Kidney capillary endothelial cell (primary cell): Measurements from ENCODE around the gene TRMT44.
"Not testable (repeated sequence)": the region's sequence is repeated elsewhere in the genome, so short reads cannot be mapped to it uniquely, and the experiment has no call there.

Experiments
- DNase-seq: peaks from one replicate; pipeline ENCODE4 v3.0.0-alpha.2; 2018; ENCODE audit warnings: low spot score

The TRMT44 gene

DNA sequence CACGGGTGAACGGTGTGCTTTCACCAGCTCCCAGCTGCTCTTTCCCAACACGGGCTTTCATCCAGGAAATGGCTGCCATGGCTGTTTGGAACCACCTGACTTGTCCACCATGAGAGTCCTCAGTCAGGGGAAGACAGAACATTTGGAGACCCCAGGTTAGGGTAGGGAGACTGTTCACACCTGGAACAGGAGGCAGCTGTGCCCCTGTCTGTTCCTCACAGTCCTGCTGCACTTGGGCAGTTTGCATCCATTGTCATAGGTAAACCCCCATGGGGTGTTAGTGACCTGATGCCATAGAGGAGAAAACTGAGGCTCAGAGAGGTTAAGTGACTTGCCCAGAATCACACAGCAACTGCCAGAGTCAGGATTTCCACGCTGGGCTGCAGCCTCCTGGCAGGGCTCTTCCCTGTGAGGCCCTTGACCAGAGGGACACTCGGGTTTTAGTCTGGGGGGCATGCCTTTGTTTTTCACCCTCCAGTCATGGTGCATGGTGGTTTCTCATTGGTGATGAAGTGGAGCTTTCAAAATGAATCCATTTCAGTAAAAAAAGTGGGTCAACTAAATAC is 54.5 kb downstream of the TRMT44 start:
- no peak for DNase-seq

DNA sequence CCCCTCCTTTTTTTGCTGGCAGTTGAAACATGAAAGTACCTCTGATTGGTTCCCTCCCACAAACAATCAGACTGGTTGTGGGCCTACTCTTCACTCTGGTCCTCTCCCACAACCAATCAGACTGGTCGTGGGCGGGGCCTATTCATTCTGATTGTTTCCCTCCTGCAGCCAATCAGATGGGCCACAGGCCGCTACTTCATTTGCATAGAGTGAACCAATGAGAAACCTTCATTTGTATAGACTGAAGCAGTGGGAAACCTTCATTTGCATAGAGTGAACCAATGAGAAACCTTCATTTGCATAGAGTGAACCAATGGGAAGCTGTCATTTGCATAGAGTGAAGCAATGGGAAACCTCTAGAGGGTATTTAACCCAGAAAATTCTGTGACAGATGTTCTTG is 55.2 kb downstream of the TRMT44 start:
- no peak for DNase-seq

DNA sequence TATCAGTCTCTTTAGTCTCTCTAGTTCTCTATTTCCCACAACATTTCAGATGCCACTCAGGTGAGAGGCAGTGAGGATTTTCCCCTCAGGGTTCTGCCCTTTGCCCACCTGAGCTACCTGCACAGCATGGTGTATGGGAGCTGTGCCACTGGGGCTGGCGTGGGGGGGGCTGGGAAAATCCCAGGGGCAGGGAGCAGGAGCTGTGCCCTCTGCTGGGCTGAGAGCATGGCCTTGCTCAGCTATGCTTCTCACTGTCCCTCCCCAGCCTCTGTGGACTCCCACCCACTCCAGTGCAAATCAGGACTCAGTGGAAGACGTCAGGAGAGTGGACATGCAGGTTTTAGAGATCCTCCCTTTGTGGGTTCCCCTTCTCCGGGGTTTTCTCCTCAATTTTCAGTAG is 57.2 kb downstream of the TRMT44 start:
- DNase-seq, result no peak

DNA sequence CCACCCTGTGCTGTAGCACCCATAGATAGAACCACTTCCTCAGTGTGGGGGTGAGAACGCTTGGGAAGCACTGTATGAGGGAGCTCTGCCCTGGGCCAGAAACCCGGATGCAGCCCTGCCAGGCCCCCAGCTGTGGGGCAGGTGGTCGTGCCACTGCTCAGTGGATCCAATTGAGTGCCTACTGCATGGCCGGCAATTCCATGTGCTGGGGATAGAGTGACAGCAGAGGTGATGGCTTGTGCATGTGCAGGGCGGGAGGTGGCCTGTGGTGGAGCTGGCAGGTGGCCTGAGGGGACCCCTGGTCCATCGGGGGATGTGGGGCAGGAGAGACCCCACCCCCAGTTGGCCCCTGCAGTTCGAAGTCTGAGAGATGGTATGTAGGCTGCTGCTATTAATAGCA is 60.4 kb downstream of the TRMT44 start:
- DNase-seq, result no peak

DNA sequence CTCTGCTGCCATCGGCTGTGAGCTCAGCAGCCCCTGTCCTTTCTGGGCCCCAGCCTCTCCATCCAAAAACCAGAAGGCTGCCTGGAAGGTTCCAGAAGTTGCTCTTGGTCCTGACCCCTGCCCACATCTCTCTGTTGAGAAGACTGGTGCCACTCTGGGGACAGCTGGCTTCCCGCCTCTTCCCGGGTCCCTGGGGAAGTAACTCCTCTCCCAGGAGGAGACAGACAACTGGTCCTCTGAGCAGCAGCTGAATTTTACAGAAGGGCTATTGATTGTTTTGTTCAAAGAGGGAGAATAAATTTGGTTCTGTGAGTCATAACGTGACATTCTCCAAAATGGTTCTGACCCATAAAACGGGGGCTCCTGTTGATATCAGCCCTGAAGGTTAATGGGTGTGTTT is 61.2 kb downstream of the TRMT44 start:
- DNase-seq, result no peak

DNA sequence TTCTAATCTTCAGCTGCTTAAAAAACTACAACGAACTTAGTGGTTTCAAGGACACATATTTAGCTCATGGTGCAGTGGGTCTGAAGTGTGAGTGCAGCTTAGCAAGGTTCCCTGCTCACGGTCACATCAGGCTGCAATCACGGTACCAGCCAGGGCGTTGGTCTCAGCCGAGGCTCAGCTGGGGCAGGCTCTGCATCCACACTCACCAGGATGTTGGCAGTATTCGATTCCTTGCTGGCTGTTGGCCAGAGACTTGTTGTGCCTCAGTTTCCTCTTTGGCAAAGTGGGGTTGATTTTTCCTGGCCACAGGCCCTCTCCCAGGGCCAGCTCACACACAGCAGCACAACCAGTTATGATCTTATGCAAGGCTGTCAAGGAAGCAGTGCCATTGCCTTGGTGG is 61.8 kb downstream of the TRMT44 start:
- DNase-seq, result no peak

DNA sequence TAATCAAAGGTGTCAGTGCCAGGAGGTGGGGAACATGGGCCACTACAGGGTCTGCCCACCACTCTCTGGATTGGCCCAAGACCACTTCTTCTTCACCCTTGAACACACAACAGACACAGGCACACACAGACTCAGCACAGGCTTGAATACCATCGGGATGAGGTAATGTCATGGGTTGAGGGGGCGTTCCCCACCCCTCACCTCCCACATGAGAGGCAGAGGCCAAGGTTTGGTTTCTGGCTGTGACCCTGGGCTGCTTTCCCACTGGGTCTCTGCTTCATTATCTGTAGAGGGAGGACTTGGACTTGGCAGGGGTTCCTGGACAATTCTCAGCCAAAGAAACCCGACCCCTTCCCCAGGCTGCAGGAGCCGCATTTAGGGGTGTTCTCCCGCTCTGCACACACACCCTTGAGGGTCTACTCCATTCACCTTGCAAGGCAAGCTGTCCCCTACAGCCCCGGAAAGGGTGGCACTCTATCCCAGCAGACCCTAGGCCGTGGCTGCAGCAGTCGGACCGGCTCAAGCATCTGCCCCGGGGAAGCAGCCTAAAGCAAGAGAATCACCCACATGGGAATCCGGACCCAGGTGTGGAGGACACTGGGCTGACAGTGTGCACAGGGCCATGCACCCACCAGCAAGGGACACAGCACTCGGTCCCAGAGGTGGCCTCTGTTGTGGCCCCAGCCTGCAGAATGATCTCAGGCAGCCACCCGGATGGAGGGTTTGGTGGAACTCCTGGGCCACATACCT is 62.4 kb downstream of the TRMT44 start:
- DNase-seq, result no peak

DNA sequence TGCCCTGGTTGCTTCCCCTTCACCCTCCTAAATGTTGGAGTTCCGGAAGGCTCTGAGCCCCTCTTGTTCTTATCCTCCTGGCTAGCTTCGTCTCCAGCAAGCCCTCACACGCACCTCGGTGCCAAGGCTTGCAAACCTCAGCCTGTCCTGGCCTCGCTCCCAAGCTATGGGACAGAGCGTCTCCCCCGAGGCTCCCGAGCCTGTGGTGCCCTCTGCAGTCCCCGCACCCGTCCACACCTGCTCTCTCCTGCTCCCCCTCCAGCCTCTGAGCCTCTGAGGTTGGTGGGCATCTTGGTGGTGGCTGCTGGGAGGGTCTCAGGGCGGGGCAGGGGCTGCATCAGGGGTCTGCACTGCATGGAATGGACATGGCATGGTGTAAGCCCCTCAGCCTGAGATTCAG is 63.2 kb downstream of the TRMT44 start:
- DNase-seq, result no peak

DNA sequence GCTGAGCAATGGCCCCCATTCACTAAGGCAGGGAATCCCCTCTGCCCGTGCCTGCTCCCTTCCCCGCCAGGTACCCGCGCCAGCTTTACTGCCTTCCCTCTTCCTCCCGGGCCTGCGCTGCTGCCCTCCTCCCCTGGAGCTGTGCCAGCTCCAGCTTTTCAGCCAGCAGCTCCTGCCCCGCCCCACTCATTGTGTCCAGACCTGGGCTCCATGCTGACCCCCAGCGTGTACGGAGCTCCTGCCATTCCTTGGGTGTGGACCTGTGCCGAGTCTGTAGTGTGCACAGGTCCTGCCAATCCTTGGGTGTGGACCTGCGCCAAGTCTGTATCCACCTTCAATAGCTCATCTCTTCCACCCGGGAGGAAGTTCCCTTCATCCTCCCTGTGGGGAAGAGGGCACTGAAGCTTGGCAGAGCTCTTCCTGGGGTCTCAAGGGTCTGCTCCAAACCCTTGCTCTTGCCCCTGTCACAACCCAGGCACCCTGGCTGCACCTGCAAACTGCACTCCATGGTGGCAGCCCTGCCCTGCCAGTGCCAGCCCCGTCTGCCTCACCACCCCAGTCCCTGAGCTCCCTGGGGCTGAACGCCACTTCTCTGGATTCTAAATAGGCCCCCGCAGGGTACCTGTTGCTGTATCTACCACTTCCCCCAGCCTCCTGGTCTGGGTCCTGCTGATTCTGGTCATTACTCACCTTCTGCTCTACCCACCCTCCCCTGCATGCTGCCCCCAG is 63.9 kb downstream of the TRMT44 start:
- DNase-seq, result no peak

DNA sequence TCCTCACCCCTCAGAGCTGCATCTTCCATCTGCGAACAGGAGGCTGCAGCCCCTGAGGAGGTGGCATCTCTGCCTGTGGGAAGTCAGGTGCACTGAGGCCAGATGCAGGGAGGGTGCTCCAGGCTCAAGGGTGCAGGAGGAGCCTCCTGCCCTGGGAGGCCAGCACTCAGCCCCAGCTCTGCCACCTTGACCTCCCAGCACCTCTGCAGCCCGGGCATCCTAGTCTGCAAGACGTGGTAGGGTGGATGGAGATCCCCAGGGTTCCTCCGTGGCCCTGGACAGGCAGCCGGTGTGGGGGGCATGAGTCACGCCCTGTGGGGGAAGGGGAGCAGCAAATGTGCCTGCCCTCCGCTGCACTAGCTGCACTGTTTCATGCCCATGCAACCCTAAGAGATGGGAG is 64.7 kb downstream of the TRMT44 start:
- DNase-seq, result no peak

DNA sequence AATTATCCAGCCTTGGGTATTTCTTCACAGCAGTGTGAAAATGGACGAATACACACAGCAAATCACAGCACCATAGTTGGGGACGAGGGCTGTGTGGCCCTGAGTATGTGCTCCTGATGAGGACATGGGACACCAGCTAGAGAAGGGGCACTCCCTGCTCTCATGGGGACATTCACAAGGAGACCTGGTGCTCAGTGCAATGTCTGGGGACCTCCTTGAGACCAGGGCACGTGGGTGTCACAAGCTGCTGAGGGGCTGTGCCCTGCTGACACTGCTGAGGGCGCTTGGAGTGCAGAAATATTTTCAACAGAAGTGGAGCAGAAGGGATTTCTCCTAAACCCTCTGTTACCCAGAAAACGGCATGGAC is 65.4 kb downstream of the TRMT44 start:
- DNase-seq, result no peak

DNA sequence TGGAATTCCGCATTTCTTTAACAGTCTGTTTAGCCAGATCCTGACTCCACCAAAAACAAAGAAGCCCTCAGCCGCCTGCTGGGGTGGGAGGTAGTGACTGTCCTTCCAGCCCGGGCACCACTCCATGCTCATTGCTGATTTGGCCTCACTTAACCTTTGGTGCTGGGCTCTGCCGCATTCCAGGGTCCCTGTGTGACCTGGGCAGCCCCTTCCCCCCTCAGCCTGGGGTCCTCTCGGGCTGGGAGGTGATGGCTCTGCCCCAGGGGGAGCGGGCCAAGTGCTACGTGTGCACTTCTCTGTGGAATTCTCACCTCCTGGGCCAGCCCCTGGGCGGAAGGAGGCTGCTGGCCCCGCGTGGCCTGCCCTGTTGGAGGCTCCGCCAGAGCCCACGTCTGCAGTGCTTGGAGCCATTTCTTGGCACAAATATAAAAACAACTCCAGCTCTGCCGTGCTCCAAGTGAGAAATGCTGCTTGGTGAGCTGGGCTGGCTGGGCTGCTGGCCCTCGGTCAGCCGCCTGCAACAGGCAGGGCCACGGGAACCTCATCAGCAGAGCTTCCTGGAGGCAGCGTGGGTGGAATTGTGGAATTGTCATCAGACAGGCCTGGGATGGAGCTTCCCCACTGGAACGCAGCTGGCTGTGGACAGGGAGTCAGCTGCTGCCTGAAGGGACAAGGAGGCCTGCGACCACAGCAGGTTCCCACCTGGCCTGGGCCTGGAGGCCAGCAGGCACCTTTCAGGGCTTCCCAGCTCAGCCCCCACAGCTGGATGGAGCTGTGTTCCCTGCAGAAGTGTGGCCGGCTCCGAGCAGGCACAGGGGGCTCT is 66.0 kb downstream of the TRMT44 start:
- no peak for DNase-seq

DNA sequence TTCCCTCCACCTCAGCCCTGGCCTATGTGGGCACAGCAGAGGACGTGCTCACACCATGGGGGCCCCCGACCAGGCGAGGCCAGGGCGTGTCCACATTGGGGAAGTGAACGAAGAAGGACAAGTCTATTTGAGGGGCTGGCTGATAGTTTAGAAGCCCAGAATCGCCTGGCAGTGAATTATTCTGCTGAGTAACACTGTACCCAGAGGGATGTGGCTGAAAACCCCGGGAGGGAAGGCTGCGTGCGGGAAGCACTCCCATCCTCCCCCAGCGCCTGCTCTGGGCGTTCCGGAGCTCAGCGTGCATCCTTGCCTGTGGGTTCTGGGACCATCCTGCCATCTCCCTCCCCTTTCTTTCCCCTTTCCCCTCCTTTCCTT is 66.6 kb downstream of the TRMT44 start:
- DNase-seq, result no peak

DNA sequence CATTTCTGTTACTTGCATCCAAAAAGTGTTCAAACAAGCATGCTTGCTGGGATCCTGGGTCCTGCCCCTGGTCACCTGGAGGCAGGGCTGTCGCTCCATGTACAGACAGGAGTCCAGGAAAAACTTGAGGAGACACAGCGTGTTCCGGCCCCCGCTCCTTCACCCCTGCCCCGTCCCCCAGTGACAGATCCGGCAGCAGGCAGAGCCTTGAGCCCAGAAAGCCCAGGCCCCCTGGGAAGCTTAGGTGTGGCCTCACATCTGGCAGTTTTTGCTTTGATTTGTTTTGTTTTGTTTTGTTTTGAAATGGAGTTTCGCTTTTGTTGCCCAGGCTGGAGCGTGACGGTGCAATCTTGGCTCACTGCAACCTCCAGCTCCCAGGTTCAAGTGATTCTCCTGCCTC is 67.0 kb downstream of the TRMT44 start:
- no peak for DNase-seq

DNA sequence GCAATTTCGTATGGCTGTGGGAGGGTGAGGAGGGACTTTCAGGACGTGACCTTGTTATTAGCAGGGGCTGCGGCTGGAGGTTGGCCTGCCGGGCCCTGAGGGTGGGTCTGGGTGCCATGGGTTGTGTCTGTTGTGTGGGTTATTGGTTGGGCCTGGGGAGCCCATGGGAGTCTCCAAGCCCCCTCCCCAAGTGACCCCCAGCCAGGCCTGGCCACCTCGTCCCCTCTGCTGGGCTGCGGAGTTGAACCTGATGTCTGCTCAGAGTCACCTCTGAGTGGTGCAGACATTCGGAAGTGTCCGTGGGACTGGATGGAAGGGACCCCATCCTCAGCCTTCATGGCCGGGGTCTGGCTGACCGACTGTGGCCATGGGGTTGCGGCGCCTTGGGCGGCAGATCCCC is 67.7 kb downstream of the TRMT44 start:
- DNase-seq, result no peak

DNA sequence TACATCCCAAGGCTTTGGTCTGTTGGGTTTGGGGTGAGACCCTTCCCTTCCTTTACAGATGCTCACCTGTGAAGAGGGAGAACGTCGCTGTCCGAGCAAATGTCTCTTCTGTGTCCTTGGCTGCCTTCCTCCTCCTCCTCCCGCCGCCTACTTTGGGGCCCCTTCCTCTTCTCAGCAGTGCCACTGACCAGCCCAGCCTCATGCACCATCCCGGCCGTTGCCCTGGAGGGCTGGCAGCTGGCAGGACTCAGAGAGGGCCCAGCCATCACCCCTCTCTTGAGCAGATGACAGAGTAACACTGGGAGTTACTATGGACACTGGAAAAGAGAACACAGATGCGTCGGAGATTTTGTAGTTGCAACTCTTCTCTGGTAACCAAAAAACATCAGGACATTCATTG is 68.2 kb downstream of the TRMT44 start:
- no peak for DNase-seq

DNA sequence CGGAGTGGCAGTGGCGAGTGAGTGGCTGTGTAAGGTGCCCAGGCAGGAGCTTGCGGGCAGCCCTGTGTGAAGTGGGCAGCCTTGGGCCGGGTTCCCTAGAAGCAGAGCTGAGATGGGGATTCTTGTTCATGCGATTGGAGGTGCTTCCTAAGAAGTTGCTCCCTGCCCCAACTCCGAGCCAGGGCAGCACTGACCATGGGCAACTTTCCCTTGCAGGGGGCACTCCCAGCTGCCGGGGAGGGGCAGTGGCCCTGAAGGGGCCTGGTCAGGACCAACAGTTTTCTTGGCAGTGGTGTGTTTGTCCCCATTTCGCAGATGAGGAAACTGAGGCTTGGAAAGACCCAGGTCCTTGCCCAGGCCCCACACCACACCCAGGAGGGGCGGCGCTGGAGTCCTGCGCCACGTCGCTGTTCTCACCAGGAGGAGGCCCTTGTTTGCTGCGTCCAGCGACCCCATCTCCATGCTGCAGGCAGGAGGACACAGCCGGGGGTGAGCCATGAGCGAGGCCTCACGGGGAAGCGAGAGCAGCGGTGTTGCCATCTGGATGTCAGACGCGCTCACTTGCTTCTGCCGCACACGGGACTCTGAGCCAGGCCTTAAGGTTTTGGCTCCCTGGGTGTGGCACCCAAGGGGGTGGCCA is 68.9 kb downstream of the TRMT44 start:
- no peak for DNase-seq

DNA sequence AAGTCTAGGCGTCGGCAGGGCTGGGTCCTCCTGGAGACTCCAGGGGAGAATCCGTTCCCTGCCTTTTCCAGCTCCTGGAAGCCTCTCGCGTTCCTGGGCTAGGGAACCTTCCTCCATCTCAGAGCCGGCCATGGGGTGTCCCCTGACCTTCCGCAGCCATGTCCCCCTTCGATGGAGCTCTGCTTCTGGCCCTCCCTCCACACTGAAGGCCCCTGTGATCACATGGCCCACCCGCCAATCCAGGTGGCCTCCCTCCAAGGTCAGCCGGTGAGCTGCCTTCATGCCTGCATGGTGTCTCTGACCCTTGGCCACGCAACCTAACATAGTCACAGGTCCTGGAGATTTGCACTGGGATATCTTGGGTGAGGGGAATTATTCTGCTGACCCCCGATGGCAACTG is 69.6 kb downstream of the TRMT44 start:
- DNase-seq, result no peak

DNA sequence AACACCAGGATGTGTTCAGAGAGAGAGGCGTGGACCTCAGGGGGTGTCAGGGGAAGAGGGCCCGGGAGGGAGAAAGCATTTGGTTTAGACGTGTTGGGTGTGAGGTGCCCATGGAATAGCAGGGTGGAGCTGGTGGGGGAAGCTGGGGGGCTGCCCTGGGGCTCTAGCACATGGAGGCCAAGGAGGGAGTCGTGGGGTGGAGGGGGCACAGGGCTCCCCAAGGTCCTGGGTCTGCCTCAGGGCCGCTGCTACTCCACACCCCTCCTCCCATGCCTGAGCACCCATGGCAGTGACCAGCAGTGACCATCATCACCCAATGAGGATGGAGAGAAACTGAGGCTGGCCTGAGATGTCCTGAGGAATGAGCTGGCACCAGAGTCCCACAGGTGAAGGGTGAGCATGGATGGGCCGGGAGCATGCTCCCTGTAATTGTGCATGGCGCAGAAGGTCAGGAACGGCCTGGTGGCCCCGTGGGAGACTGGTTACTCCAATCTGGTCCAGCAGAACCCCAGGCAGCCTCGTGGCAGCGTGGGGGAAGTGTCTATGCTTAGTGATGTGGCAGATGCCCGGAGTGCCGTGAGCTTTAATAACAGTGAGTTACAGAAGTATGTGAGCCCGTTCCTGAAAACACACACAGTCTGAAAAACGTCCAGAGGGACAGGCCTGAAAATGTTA is 70.2 kb downstream of the TRMT44 start:
- DNase-seq, result no peak

DNA sequence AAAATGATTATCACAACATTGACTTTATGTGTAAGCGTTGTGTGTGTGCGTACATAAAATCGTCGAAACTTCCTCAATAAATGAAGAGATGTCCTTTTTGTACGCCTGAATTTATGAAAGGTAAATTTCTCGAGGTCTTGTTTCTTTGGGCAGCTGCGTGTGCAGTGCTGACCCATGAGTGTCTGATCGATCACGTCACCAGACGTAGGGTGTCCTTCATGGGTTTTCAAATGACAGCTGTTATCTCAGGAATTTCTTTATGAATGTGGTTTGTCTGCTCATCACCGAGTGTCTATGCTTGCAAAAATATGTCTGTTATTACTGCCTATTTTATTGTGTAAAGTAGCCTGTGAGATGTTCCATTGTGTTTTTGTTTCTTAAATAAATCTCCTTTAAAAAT is 71.9 kb downstream of the TRMT44 start:
- DNase-seq, result no peak

DNA sequence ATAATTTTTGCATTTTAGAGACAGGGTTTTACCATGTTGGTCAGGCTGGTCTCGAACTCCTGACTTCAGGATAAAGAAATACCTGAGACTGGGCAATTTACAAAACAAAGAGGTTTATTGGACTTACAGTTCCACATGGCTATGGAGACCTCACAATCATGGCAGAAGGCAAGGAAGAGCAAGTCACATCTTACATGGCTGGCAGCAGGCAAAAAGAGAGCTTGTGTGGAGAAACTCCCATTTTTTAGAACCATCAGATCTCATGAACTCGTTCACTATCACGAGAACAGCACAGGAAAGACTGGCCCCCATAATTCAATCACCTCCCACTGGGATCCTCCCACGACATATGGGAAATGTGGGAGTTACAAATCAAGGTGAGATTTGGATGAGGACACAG is 72.5 kb downstream of the TRMT44 start:
- DNase-seq, result not testable (repeated sequence)

DNA sequence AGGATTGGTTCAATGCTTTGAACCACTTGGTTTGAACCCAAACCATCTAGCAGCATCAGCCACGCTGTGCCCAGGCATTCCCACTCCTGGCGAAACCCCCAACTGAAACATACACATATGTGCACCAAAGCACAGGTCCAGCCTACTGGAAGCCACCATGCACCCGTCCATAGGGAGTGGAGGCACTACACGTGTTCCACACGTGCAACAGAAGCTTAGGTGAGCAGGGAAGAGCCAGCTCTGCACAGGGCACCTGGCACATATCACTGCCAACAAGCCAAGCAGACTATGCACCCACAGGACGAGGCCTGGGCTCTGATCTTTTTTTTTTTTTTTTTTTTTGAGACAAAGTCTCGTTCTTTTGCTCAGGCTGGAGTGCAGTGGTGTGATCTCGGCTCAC is 73.4 kb downstream of the TRMT44 start:
- no peak for DNase-seq
